Brain microvascular endothelial cell (primary cell): ENCODE data around the gene PRDM16.

ENCODE experiments used
- DNase-seq: peaks from one replicate; pipeline ENCODE4 v3.0.0-alpha.2; 2020
- H3K27ac ChIP-seq: fragments of 250-450 bp; sonication (Bioruptor Pico); 2 replicates; pipeline ENCODE4 v1.5.1; 2020; ENCODE audit warnings: mild to moderate bottlenecking, moderate library complexity
- H3K27me3 ChIP-seq: fragments of 250-450 bp; sonication (Bioruptor Pico); replicated peaks from 2 replicates; pipeline ENCODE4 v1.5.1; 2020; ENCODE audit warnings: mild to moderate bottlenecking
- H3K36me3 ChIP-seq: fragments of 250-450 bp; sonication (Bioruptor Pico); replicated peaks from 2 replicates; pipeline ENCODE4 v1.5.1; 2020; ENCODE audit warnings: mild to moderate bottlenecking
- H3K4me3 ChIP-seq: 2 replicates; pipeline ENCODE4 v1.5.1; 2011; ENCODE audit warnings: low read depth, mild to moderate bottlenecking, control low read depth, low read length, moderate library complexity
- in situ Hi-C: cut with HindIII; loops from 2 replicates; pipeline ENCODE4 v1.10.0; 2017; ENCODE audit warnings: low sequenced_read_pairs, low pct_ligation_motif_present
- TF ChIP-seq, protein P1 (sequence below): IDR thresholded peaks from 2 replicates; pipeline ENCODE4 v1.5.1; 2011; ENCODE audit warnings: low read depth, mild to moderate bottlenecking, moderate library complexity, low read length, control low read depth, inconsistent platforms; ENCODE audit errors: missing control alignments

Gene PRDM16

DNA sequence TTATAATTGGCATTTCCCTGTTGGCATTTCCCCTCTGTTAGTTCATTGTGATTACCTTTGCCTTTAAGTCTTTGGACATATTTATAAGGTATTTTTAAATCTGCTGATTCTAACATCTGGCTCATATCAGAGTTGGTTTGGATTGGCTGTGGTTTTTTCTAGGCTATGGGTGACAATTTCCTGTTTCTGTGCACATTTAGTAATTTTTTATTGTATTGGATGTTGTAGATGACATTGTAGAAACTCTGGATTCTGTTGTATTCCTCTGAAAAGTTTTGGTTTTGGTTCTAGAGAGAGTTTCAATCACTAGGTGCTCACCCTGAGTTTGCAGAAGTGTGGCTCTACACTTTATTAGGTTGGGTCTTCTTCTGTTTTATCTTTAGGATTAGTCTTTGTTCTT lies 275.4 kb downstream of the PRDM16 start:
- Histone ChIP-seq H3K4me3 (no peak overlapping the region), H3K36me3 (no peaks in the 10 kb centered on the region), H3K27me3 (no peaks in the 10 kb centered on the region), H3K27ac (no peak overlapping the region)
- no peak for DNase-seq
- TF ChIP-seq, protein P1, sequence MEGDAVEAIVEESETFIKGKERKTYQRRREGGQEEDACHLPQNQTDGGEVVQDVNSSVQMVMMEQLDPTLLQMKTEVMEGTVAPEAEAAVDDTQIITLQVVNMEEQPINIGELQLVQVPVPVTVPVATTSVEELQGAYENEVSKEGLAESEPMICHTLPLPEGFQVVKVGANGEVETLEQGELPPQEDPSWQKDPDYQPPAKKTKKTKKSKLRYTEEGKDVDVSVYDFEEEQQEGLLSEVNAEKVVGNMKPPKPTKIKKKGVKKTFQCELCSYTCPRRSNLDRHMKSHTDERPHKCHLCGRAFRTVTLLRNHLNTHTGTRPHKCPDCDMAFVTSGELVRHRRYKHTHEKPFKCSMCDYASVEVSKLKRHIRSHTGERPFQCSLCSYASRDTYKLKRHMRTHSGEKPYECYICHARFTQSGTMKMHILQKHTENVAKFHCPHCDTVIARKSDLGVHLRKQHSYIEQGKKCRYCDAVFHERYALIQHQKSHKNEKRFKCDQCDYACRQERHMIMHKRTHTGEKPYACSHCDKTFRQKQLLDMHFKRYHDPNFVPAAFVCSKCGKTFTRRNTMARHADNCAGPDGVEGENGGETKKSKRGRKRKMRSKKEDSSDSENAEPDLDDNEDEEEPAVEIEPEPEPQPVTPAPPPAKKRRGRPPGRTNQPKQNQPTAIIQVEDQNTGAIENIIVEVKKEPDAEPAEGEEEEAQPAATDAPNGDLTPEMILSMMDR = no peak
- in situ Hi-C loops = no loop called here

DNA sequence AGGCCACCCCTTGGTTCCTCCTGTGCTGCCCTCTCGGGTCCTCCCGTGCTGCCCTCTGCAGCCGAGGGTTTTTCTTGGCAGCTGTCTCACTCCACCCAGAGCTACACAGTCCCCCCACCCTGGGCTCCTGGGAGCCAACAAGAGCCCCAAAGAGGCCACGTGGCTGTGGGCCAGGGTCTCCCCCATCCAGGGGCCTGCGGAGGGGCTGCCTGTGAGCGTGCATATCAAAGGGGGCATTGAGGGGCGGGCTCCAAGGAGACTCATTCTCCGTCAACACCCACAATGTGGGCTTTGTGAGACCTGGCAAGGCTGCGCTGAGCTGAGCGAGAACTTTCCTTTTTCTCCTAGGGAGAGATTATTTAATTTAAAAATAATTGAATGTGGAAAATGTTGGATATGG lies 276.8 kb downstream of the PRDM16 start:
- Histone ChIP-seq H3K27ac (no peak overlapping the region), H3K36me3 (no peaks in the 10 kb centered on the region), H3K4me3 (no peak overlapping the region), H3K27me3 (peaks cover 10% of the 10 kb centered on the region)
- in situ Hi-C loops = no loop called here
- TF ChIP-seq, protein P1 = no peak
- no peak for DNase-seq

GRCh38 chr1:3346478-3346877 lies 277.5 kb downstream of the PRDM16 start:
- in situ Hi-C loops = no loop called here
- Histone ChIP-seq H3K27ac (no peak overlapping the region), H3K36me3 (no peaks in the 10 kb centered on the region), H3K4me3 (no peak overlapping the region), H3K27me3 (peaks cover 14% of the 10 kb centered on the region)
- TF ChIP-seq, protein P1 = no peak
- no peak for DNase-seq

GRCh38 chr1:3347257-3348020 lies 278.4 kb downstream of the PRDM16 start:
- Histone ChIP-seq H3K36me3 (no peaks in the 10 kb centered on the region), H3K4me3 (no peak overlapping the region), H3K27me3 (peaks cover 14% of the 10 kb centered on the region), H3K27ac (no peak overlapping the region)
- in situ Hi-C loops = no loop called here
- TF ChIP-seq, protein P1 = no peak
- DNase-seq = no peak

GRCh38 chr1:3348196-3348865 lies 279.3 kb downstream of the PRDM16 start:
- TF ChIP-seq, protein P1 = no peak
- Histone ChIP-seq H3K36me3 (no peaks in the 10 kb centered on the region), H3K27me3 (peaks cover 14% of the 10 kb centered on the region), H3K4me3 (no peak overlapping the region), H3K27ac (no peak overlapping the region)
- in situ Hi-C loops = no loop called here
- no peak for DNase-seq
